VCaP (cell line): ENCODE measurements around the gene SEMA3G.

Source experiments
- H3K27ac ChIP-seq: fragments of 450-650 bp; 2 replicates; pipeline ENCODE4 v1.5.1; 2017
- CTCF ChIP-seq: fragments of 450-650 bp; conservative IDR thresholded peaks from 2 replicates; pipeline ENCODE4 v1.5.1; 2017; ENCODE audit warnings: mild to moderate bottlenecking, moderate library complexity

Gene SEMA3G

DNA sequence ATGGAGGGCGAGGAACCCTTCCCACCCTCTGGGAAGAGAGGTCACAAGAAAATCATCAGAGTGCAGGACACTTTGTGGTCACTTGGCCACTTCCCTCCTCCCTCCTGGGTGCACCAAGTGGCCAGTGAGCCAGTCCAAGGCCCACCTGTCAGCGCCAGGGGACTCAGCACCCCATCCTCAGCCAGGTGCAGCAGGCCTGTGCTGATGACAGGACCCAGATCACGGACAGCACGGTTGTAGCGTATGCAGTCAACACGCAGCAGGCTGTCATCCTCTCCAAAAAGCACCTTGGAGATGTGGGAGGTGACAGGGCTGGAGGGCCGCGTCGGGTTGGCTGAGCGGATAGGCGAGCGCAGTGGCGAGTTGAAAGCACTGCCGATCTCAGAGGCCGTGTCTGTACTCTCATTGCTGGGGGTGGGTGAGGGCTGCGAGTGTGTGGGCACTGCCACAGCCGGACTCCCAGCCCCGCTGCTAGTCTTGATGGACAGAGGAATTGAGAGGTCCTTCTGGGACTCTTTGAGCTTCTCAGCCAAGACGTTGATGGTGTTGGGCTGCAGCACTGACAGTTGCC lies 41.5 kb downstream of the SEMA3G start:
- no peak for TF ChIP-seq CTCF
- no peak overlapping the region for H3K27ac ChIP-seq

DNA sequence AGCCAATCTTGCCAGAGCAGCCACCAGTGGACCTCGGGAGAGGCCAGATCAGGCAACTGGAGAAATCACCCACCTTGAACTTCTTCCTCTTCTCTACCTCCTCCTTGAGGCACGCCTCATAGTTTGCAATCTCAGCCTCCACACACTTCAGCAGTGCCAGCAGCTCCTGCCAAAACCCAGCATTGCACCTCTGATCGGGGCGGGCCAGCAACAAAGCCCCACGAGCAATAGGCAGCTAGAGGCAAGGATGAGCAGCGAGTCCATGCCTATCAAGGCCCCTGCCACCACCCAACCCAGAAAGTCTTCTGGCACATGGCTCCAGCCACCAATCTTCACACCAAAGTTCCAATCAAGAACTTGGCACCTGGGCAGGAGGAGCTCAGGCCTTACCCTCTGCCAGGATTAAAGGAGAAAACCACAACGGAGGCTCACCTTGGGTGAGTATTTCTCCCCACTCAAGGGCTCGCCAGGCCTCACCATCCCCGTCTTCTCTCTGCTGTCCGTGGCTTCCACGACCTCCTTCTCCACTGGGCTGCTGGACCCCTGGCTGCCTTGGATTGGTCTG lies 42.1 kb downstream of the SEMA3G start:
- TF ChIP-seq CTCF, result no peak

GRCh38 chr3:52402101-52402521 lies 42.8 kb downstream of the SEMA3G start:
- no peak for TF ChIP-seq CTCF
- H3K27ac ChIP-seq, result no peak overlapping the region

More for the DNA sequence above, 42.1 kb downstream of the SEMA3G start:
- H3K27ac ChIP-seq, result no peak overlapping the region

DNA sequence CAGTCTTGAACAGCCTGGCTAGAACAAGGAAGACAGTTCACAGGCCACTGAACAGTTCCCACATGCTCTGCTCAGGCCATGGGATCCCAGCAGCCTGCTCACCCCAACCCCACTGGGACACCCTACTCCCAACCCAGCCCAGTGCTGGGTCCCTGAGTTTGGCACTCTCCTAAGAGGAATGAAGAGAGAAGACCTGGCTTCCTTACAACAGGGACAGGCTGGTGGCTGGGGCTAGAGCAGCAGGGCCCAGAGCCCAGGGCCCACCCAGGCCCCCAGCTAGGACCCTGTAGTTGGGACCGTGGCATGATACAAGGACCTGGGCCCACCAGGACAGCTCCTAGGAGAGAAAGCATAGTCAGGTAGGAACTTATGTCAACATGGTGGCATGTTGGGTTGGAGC lies 43.4 kb downstream of the SEMA3G start:
- no peak for TF ChIP-seq CTCF
- no peak overlapping the region for H3K27ac ChIP-seq

DNA sequence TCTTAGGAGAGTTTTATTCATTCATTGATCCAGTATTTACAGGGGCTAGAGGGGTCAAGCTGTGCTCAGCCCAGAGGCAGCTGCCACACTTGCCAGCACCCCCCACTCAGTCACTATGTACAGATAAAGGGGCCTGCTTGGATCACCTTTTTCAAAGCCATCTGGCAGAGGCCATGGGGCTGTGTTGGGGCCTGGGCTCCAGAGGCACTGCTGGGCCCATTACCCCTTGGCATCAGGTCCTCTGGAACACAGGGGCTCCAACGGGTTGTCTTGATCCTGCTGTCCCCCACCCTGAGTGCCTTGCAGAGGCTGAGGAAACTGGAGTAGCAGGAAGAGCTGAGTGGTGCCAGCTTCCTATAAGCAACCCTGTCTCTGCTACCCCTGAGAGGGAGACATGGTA lies 43.9 kb downstream of the SEMA3G start:
- no peak overlapping the region for H3K27ac ChIP-seq
- no peak for TF ChIP-seq CTCF

DNA sequence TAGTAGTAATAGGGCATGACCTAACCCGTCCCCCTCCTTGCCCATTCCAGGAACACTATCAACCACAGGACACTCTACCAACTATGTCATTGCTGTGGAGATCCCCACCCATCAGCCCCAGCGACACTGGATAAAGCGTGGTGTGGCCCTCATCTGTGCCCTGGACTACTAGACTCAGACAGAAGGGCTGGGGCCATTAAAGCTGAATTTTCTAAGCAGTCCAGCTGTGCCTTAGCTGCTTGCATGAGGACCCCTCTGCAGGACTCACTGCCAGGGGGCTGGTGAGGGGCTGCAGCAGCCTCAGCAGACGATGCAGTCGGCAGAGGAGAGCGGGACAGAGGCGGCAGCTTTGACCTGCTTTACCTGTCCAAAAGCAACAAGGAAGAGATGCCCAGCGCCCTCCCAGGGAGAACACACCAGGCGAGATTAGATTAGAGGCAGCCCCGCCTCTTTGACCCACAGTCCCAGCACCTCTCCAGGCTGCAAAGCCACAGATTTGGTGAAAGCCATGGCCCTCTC lies 44.6 kb downstream of the SEMA3G start:
- no peak overlapping the region for H3K27ac ChIP-seq
- TF ChIP-seq CTCF, result no peak

GRCh38 chr3:52399593-52399992 lies 45.3 kb downstream of the SEMA3G start:
- no peak for TF ChIP-seq CTCF
- no peak overlapping the region for H3K27ac ChIP-seq
